ENCODE measurements around the gene C14orf180.

C14orf180 gene

DNA sequence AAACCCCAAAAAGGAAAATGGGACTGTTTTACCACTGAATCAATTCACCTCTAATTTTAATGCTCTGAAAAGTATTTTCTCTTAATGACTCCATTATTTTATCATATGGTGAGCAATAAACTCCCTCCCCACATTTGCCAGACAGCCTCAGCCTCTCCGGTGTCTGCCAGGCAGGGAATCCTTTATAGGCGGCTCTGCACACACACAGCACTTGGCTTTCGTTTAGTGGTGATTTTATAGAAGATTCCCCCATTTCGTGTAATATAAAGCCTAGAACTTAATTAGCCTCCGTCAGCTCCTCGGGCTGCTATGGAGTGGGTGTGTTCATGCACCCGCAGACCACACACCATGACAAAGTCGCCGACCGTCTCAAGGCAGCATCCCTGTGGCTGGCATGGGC is 10.1 kb upstream of the C14orf180 start:
- DNase-seq (ENCODE audit: low read depth, low spot score), result no peak
- CTCF ChIA-PET, result no interaction called here
- H3K4me3 ChIP-seq (ENCODE audit: low read depth, low read length), result no peak overlapping the region
- POLR2A ChIA-PET, result no interaction called here
- TF ChIP-seq, protein P1, sequence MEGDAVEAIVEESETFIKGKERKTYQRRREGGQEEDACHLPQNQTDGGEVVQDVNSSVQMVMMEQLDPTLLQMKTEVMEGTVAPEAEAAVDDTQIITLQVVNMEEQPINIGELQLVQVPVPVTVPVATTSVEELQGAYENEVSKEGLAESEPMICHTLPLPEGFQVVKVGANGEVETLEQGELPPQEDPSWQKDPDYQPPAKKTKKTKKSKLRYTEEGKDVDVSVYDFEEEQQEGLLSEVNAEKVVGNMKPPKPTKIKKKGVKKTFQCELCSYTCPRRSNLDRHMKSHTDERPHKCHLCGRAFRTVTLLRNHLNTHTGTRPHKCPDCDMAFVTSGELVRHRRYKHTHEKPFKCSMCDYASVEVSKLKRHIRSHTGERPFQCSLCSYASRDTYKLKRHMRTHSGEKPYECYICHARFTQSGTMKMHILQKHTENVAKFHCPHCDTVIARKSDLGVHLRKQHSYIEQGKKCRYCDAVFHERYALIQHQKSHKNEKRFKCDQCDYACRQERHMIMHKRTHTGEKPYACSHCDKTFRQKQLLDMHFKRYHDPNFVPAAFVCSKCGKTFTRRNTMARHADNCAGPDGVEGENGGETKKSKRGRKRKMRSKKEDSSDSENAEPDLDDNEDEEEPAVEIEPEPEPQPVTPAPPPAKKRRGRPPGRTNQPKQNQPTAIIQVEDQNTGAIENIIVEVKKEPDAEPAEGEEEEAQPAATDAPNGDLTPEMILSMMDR (IDR thresholded peaks at IDR 0.05; ENCODE audit: insufficient read depth, low read length, missing control alignments), result no peak

DNA sequence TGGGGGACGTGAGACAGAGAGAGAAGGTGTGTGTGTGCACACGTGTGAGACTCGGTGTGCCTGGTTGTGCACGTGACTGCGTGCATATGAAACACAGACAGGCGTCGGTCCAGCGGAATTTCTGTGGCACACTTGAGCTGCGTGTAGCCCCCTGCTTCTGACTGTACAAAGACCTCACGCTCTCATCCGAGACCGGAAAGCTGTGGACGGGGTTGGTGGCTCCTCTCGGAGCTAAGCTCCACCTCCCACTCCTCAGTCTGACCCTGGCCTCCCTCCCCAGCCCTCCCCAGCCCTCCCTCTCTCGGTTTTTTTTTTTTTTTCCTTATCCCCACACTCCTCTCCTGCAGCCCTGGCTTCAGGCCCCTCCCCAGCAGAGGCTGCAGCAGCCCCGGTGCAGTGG is 8.3 kb upstream of the C14orf180 start:
- ChIA-PET POLR2A (no interaction called here), CTCF (no interaction called here)
- no peak for DNase-seq (ENCODE audit: low read depth, low spot score)
- H3K4me3 ChIP-seq (ENCODE audit: low read depth, low read length), result no peak overlapping the region
- TF ChIP-seq, protein P1 (IDR thresholded peaks at IDR 0.05; ENCODE audit: insufficient read depth, low read length, missing control alignments), result no peak

DNA sequence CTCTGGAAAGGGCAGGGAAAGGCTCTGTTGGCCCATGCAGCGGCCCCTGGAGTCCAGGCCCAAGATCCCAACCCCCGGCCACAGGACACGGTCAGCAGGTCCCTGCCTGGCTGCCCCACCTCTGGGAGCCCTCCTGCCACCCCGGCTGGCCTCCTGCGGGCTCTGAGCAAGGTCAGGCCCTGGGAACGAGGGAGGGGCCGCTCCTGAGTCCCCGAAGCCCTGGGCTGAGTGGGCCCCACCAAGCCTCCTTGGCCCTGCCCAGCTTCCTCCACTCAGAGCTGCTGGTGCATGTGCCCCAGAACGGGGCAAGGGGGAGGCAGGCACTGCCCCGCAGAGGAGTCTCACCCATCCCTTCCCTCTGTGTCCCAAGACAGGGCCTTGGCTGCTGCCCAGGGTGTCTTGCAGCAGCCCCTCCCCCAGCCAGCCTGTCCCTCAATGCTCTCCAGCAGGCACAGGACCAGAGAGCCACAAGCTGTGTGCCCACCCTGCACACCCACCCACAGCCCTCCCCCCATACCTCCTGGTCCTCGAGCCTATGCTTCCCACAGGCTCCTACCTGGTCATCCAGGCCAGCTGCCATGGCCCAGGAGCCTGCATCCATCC is 7.4 kb upstream of the C14orf180 start:
- CTCF ChIA-PET, result no interaction called here
- DNase-seq (ENCODE audit: low read depth, low spot score), result no peak
- TF ChIP-seq, protein P1 (IDR thresholded peaks at IDR 0.05; ENCODE audit: insufficient read depth, low read length, missing control alignments), result no peak
- no peak overlapping the region for H3K4me3 ChIP-seq (ENCODE audit: low read depth, low read length)
- POLR2A ChIA-PET, result no interaction called here

DNA sequence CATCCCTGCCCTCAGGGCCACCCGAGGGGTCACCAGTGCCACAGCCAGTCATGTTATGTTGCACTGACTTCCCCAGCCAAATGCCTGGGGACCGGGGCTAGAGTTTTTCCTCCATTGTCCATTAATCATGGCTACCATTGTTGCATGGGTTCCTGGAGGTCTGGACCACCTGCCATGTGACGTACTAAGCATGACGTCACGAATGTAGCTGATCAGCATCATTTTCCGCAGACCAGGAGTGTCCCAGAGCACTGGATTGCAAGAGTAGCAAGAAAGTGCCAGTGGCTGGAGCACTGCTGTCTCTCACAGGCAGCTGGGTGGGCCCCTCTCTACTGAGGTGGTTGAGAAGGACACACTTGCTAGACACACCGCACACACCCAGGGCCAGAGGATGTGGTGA is 6.9 kb upstream of the C14orf180 start:
- H3K4me3 ChIP-seq (ENCODE audit: low read depth, low read length), result no peak overlapping the region
- ChIA-PET CTCF (no interaction called here), POLR2A (no interaction called here)
- DNase-seq (ENCODE audit: low read depth, low spot score), result no peak
- TF ChIP-seq, protein P1 (IDR thresholded peaks at IDR 0.05; ENCODE audit: insufficient read depth, low read length, missing control alignments), result no peak

DNA sequence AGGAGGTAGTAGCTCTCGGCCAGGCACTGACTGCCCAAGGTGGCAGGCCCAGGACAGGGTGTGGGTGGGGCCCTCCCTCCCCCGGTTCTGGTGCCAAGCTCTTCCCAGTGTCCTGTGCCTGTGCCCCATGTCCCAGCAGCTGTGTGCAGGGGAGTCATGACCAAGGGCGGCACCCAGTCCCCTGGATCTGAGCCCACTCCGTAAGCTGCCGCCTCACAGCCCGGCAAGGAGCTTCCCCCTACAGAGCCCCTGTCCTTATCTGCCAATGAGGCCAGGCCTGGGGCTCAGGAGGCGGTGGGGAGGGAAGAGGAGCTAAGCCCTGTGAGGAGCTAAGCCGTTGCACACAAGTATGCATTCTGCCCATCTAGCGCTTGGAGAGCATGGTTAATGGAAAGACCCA is 5.6 kb upstream of the C14orf180 start:
- no peak for DNase-seq (ENCODE audit: low read depth, low spot score)
- no peak overlapping the region for H3K4me3 ChIP-seq (ENCODE audit: low read depth, low read length)
- CTCF ChIA-PET, result interaction anchor here (1.4 kb wide), 2 partner anchors 10 to 496 kb away, joined by 6 to 8 read pairs; no protein-coding TSS in a partner anchor
- TF ChIP-seq, protein P1 (IDR thresholded peaks at IDR 0.05; ENCODE audit: insufficient read depth, low read length, missing control alignments), result no peak
- POLR2A ChIA-PET, result no interaction called here

DNA sequence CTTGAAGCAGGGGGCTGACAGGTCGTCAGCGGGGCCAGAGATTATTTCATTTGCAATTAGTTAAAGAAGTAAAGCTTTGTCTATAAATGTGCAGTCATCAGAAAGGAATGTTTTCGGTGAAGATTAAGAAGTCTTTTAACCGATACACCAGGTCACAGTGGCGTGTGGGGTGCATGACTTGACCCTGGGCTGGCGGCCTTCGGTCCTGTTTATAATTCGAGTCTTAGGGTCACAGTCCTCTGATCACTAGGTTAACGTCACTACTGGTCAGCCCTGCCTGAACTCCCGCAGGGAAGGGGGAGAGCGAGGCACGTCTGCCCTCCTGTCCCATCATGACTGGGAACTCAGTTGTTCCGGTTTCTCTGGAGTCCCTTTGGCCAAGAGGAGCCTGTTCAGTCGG is 5.0 kb upstream of the C14orf180 start:
- no peak overlapping the region for H3K4me3 ChIP-seq (ENCODE audit: low read depth, low read length)
- no peak for DNase-seq (ENCODE audit: low read depth, low spot score)
- CTCF ChIA-PET, result interaction anchor here (1.4 kb wide), 2 partner anchors 10 to 497 kb away, joined by 6 to 8 read pairs; no protein-coding TSS in a partner anchor
- TF ChIP-seq, protein P1 (IDR thresholded peaks at IDR 0.05; ENCODE audit: insufficient read depth, low read length, missing control alignments), result no peak
- POLR2A ChIA-PET, result no interaction called here
